SW480 (cell line): Measurements from ENCODE around the gene CEMIP2.
"Not testable (repeated sequence)": the region's sequence is repeated elsewhere in the genome, so short reads cannot be mapped to it uniquely, and the experiment has no call there.

ENCODE experiments used
- DNase-seq: peaks from one replicate; pipeline ENCODE4 v3.0.0-alpha.2; 2016; ENCODE audit warnings: low spot score

The CEMIP2 gene

GRCh38 chr9:71678999-71679398 lies 89.3 kb downstream of the CEMIP2 start:
- DNase-seq: no peak

- no peak for DNase-seq
These were observed 91.1 kb downstream of the CEMIP2 start for GRCh38 chr9:71677209-71677608.

GRCh38 chr9:71676460-71676859 lies 91.9 kb downstream of the CEMIP2 start:
- no peak for DNase-seq

- DNase-seq: no peak
These were observed 92.5 kb downstream of the CEMIP2 start for GRCh38 chr9:71675857-71676165.

GRCh38 chr9:71675105-71675856 lies 93.0 kb downstream of the CEMIP2 start:
- DNase-seq: no peak

- no peak for DNase-seq
These were observed 95.7 kb downstream of the CEMIP2 start for GRCh38 chr9:71672573-71672972.

- DNase-seq: no peak
These were observed 97.0 kb downstream of the CEMIP2 start for GRCh38 chr9:71671289-71671688.

- no peak for DNase-seq
These were observed 98.2 kb downstream of the CEMIP2 start for GRCh38 chr9:71670121-71670520.

GRCh38 chr9:71669284-71669995 lies 98.9 kb downstream of the CEMIP2 start:
- DNase-seq: no peak

GRCh38 chr9:71668717-71669116 lies 99.6 kb downstream of the CEMIP2 start:
- DNase-seq: no peak

GRCh38 chr9:71665247-71665646 lies 103.1 kb downstream of the CEMIP2 start:
- peak; percentile 54 for DNase-seq

- peak; percentile 39 for DNase-seq
These were observed 103.7 kb downstream of the CEMIP2 start for GRCh38 chr9:71664566-71664965.

GRCh38 chr9:71663931-71664459 lies 104.3 kb downstream of the CEMIP2 start:
- peak; percentile 87 for DNase-seq

GRCh38 chr9:71663216-71663615 lies 105.1 kb downstream of the CEMIP2 start:
- DNase-seq: peak; percentile 38

GRCh38 chr9:71662082-71662481 lies 106.2 kb downstream of the CEMIP2 start:
- no peak for DNase-seq

- not testable (repeated sequence) for DNase-seq
These were observed 111.0 kb downstream of the CEMIP2 start for GRCh38 chr9:71657276-71657675.

GRCh38 chr9:71656496-71656895 lies 111.8 kb downstream of the CEMIP2 start:
- no peak for DNase-seq

- DNase-seq: no peak
These were observed 112.5 kb downstream of the CEMIP2 start for GRCh38 chr9:71655778-71656177.

GRCh38 chr9:71655141-71655540 lies 113.2 kb downstream of the CEMIP2 start:
- no peak for DNase-seq

- no peak for DNase-seq
These were observed 115.8 kb downstream of the CEMIP2 start for GRCh38 chr9:71652480-71652879.

GRCh38 chr9:71648453-71648852 lies 119.9 kb downstream of the CEMIP2 start:
- DNase-seq: no peak

- peak; percentile 43 for DNase-seq
These were observed 121.2 kb downstream of the CEMIP2 start for GRCh38 chr9:71647094-71647591.

- no peak for DNase-seq
These were observed 122.2 kb downstream of the CEMIP2 start for GRCh38 chr9:71646131-71646530.
